A549 (cell line): ENCODE data around the gene IRX2. TPM values are rescaled to one million over a fixed set of nuclear protein-coding genes. Genes with fewer than 3 reads are reported as not detected.

Source experiments
- ATAC-seq, 2 experiments: fragments of 200-7000 bp in 1 of 2; fragments of >200 bp in 1 of 2; cut with Nextera tagmentation in 1 of 2; cut with Tn5 transposase in 1 of 2; 3 replicates each; pipeline versions ENCODE4 v1.8.0 to v1.9.1; 2018 to 2020; ENCODE audit warnings: mild to moderate bottlenecking in 1 of 2, moderate library complexity in 1 of 2
- CTCF ChIA-PET: fragments of 300-600 bp; sonication (Branson Sonifier 250); formaldehyde crosslinking; extraction: SDS; loops from one replicate; lab custom pipeline; 2021; ENCODE audit warnings: antibody characterized with exemption, inconsistent platforms; lab: Yijun Ruan, JAX
- POLR2A ChIA-PET: fragments of 350-600 bp; formaldehyde crosslinking; extraction: SDS; loops from one replicate; lab custom pipeline; 2021; ENCODE audit warnings: antibody characterized with exemption, inconsistent platforms; lab: Yijun Ruan, JAX
- DNase-seq, 2 experiments: peaks; one replicate each; pipeline versions ENCODE4 v3.0.0 to v3.0.0-alpha.2; 2011 to 2016; ENCODE audit warnings: low read depth in 1 of 2, low spot score in 1 of 2
- FAIRE-seq: peaks from 2 replicates; lab custom pipeline; 2011; peaks lifted over from hg19 to GRCh38; lab: Jason Lieb, UNC
- H3K27ac ChIP-seq, 2 experiments: fragments of >200 bp; sonication (Bioruptor Twin); formaldehyde crosslinking; 3 replicates each; pipeline ENCODE4 v1.5.1; 2016 to 2017
- H3K4me1 ChIP-seq: fragments of >200 bp; sonication (Bioruptor Twin); formaldehyde crosslinking; 3 replicates; pipeline ENCODE4 v1.6.1; 2016
- H3K4me2 ChIP-seq: fragments of >200 bp; sonication (Bioruptor Twin); formaldehyde crosslinking; 3 replicates; pipeline ENCODE4 v1.6.1; 2016
- H3K4me3 ChIP-seq: fragments of >200 bp; sonication (Bioruptor Twin); formaldehyde crosslinking; 3 replicates; pipeline ENCODE4 v1.5.1; 2016
- H3K9me3 ChIP-seq: fragments of >200 bp; sonication (Bioruptor Twin); formaldehyde crosslinking; 3 replicates; pipeline ENCODE4 v1.6.1; 2016
- FOXS1 ChIP-seq: fragments of 250-450 bp; sonication (Bioruptor Pico); IDR thresholded peaks from 2 replicates; pipeline ENCODE4 v1.5.0; 2020; ENCODE audit warnings: mild to moderate bottlenecking, moderate library complexity
- HOXB13 ChIP-seq: fragments of 250-450 bp; sonication (Bioruptor Pico); IDR thresholded peaks from 2 replicates; pipeline ENCODE4 v1.5.0; 2020; ENCODE audit warnings: low read depth, mild to moderate bottlenecking, moderate library complexity
- KDM1A ChIP-seq: fragments of 200-600 bp; sonication (generic); IDR thresholded peaks from 2 replicates; pipeline ENCODE4 v1.6.1; 2016; ENCODE audit warnings: low read depth, mild to moderate bottlenecking
- KDM5A ChIP-seq: fragments of 200-600 bp; sonication (generic); IDR thresholded peaks from 2 replicates; pipeline ENCODE4 v1.6.1; 2016; ENCODE audit warnings: antibody characterized with exemption, mild to moderate bottlenecking
- NFE2L2 ChIP-seq: fragments of 150-350 bp; conservative IDR thresholded peaks from 2 replicates; pipeline ENCODE4 v1.6.1; 2014; ENCODE audit warnings: low read length
- NPAS2 ChIP-seq: fragments of 250-450 bp; sonication (Bioruptor Pico); IDR thresholded peaks from 2 replicates; pipeline ENCODE4 v1.8.0; 2022; ENCODE audit warnings: mild to moderate bottlenecking, moderate library complexity, borderline replicate concordance
- PHF8 ChIP-seq: fragments of 200-600 bp; sonication (generic); IDR thresholded peaks from 2 replicates; pipeline ENCODE4 v1.6.1; 2016; ENCODE audit warnings: low read depth, mild to moderate bottlenecking, antibody characterized with exemption, moderate library complexity, borderline replicate concordance
- ZNF302 ChIP-seq: fragments of 250-450 bp; sonication (Bioruptor Pico); IDR thresholded peaks from 2 replicates; pipeline ENCODE4 v1.9.0; 2021; ENCODE audit warnings: inconsistent platforms, mild to moderate bottlenecking, moderate library complexity
- WGBS: methylation state at CpG from one replicate; pipeline ENCODE4 v1.1.6; 2017; ENCODE audit errors: missing lambda C conversion rate; 5-methylcytosine and 5-hydroxymethylcytosine counted together
- polyA plus RNA-seq, 4 experiments: library from polyadenylated mRNA; depleted of rRNA in 3 of 4; stranded (reverse); fragments of >200 nt; fragmentation: RNase III in 1 of 4; extraction: RNeasy Plus Mini Kit Qiagen cat#74134 plus additional on column Dnase treatment in 1 of 4; gene quantifications; 2 replicates in 3 of 4; 3 replicates in 1 of 4; pipeline ENCODE4 v1.2.3, GENCODE V29; 2011 to 2017
- TF ChIP-seq, protein P1 (sequence below): IDR thresholded peaks from 2 replicates; pipeline ENCODE4 v1.6.1; 2012; ENCODE audit warnings: low read depth, borderline replicate concordance
- TF ChIP-seq, protein P2 (sequence below): fragments of 200-600 bp; sonication (generic); IDR thresholded peaks from 2 replicates; pipeline ENCODE4 v1.6.1; 2016; ENCODE audit warnings: antibody characterized with exemption, mild to moderate bottlenecking, moderate library complexity
- TF ChIP-seq, protein P3 (sequence below): fragments of 250-450 bp; sonication (Bioruptor Pico); IDR thresholded peaks from 2 replicates; pipeline ENCODE4 v1.5.0; 2021; ENCODE audit warnings: mild to moderate bottlenecking, moderate library complexity, borderline replicate concordance
- TF ChIP-seq, protein P4 (sequence below): IDR thresholded peaks from 2 replicates; pipeline ENCODE4 v1.6.1; 2012
- TF ChIP-seq, protein P5 (sequence below): fragments of 450-650 bp; IDR thresholded peaks from 2 replicates; pipeline ENCODE4 v1.6.1; 2014; ENCODE audit warnings: antibody characterized with exemption

IRX2 gene
- polyA plus RNA-seq, 2 of the 4 experiments (the other 2 are of a cell fraction) = 0.30 to 0.67 TPM

DNA sequence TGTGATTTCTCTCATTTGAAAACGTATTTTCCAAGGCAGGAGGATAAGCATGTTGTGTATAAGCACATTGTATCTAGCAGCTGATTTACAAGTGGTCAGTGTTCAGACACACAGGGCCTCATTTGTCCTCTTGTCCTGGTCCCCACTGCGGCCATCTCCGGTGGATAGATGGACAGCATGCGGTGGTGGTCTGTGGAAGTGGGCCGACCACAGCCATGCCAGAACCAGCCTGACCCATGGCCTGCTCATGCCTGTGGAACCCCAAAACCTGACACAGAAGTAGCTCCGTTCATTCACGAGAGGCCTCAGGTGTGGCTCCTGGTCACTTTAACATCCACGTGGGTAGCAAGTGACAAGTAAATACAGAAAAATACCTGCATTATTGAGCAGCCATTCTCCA, 14.6 kb downstream of the IRX2 start:
- no peak for FAIRE-seq
- no peak overlapping the region for H3K27ac ChIP-seq
- no peak for TF ChIP-seq KDM5A

DNA sequence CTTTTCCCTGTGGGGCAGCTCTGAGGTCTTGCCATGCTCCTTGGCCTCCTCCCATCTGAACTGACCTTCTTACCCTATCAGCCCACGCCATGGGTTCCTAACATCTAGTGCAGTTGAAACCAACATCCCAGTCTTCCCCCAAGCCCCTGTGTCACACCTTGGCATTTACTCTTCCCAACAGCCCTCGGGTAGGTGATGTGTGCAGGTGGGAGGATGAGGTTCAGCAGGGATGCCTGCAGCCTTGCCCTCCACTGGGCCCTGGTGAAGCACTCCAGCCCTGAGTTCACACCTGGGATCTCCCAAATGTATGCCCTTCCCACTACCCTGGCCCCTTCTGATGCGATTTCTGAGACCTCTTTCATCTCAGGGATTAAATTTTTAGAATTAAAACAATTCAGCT, 15.5 kb downstream of the IRX2 start:
- no peak for TF ChIP-seq PHF8
- TF ChIP-seq, protein P1, sequence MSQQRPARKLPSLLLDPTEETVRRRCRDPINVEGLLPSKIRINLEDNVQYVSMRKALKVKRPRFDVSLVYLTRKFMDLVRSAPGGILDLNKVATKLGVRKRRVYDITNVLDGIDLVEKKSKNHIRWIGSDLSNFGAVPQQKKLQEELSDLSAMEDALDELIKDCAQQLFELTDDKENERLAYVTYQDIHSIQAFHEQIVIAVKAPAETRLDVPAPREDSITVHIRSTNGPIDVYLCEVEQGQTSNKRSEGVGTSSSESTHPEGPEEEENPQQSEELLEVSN = no peak
- no peak for TF ChIP-seq HOXB13
- no peak for TF ChIP-seq NFE2L2
- TF ChIP-seq NPAS2 (CRISPR knock-in tag) = no peak
- TF ChIP-seq, protein P2, sequence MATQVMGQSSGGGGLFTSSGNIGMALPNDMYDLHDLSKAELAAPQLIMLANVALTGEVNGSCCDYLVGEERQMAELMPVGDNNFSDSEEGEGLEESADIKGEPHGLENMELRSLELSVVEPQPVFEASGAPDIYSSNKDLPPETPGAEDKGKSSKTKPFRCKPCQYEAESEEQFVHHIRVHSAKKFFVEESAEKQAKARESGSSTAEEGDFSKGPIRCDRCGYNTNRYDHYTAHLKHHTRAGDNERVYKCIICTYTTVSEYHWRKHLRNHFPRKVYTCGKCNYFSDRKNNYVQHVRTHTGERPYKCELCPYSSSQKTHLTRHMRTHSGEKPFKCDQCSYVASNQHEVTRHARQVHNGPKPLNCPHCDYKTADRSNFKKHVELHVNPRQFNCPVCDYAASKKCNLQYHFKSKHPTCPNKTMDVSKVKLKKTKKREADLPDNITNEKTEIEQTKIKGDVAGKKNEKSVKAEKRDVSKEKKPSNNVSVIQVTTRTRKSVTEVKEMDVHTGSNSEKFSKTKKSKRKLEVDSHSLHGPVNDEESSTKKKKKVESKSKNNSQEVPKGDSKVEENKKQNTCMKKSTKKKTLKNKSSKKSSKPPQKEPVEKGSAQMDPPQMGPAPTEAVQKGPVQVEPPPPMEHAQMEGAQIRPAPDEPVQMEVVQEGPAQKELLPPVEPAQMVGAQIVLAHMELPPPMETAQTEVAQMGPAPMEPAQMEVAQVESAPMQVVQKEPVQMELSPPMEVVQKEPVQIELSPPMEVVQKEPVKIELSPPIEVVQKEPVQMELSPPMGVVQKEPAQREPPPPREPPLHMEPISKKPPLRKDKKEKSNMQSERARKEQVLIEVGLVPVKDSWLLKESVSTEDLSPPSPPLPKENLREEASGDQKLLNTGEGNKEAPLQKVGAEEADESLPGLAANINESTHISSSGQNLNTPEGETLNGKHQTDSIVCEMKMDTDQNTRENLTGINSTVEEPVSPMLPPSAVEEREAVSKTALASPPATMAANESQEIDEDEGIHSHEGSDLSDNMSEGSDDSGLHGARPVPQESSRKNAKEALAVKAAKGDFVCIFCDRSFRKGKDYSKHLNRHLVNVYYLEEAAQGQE = no peak
- no peak for TF ChIP-seq KDM5A
- TF ChIP-seq, all 56 proteins: peak for 0
- no peak overlapping the region for H3K4me3 ChIP-seq
- 6% methylated on average over 3 of the region's 3 CpGs for WGBS
- ATAC-seq = no peak
- no peak for FAIRE-seq
- no peak for DNase-seq
- no peaks in the 10 kb centered on the region for H3K4me1 ChIP-seq
- CTCF ChIA-PET = no interaction called here
- no peak overlapping the region for H3K27ac ChIP-seq
- H3K9me3 ChIP-seq = no peaks in the 10 kb centered on the region
- H3K4me2 ChIP-seq = no peak overlapping the region
- POLR2A ChIA-PET = no interaction called here

More for the DNA sequence above, 14.6 kb downstream of the IRX2 start:
- CTCF ChIA-PET = interaction anchor here (1.5 kb wide), 1 partner anchor 9 kb away, joined by 4 read pairs; no protein-coding TSS in a partner anchor
- no peaks in the 10 kb centered on the region for H3K4me1 ChIP-seq
- POLR2A ChIA-PET = no interaction called here
- ATAC-seq (no peak), DNase-seq (no peak)
- H3K4me2 ChIP-seq = no peak overlapping the region
- H3K9me3 ChIP-seq = no peaks in the 10 kb centered on the region
- WGBS = 44% methylated on average over 6 of the region's 8 CpGs
- H3K4me3 ChIP-seq = no peak overlapping the region

DNA sequence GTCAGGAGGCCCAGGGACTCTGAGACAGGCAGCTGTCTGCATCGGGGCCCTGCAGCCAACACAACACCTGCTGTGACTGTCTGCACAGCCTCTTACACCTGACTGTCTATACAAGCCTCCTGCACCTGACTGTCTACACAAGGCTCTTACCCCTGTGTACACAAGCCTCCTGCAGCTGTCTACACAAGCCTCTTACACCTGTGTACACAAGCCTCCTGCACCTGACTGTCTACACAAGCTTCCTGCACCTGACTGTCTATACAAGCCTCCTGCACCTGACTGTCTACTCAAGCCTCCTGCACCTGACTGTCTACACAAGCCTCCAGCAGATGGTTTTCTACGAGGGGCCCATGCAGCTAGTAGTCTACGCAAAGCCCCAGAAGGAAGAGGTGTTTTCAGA, 18.6 kb downstream of the IRX2 start:
- Histone ChIP-seq H3K4me1 (no peaks in the 10 kb centered on the region), H3K9me3 (no peaks in the 10 kb centered on the region), H3K27ac (no peak overlapping the region), H3K4me2 (no peak overlapping the region), H3K4me3 (no peak overlapping the region)
- ChIA-PET POLR2A (no interaction called here), CTCF (no interaction called here)
- ATAC-seq (no peak), FAIRE-seq (no peak), DNase-seq (no peak)
- TF ChIP-seq, protein P3, sequence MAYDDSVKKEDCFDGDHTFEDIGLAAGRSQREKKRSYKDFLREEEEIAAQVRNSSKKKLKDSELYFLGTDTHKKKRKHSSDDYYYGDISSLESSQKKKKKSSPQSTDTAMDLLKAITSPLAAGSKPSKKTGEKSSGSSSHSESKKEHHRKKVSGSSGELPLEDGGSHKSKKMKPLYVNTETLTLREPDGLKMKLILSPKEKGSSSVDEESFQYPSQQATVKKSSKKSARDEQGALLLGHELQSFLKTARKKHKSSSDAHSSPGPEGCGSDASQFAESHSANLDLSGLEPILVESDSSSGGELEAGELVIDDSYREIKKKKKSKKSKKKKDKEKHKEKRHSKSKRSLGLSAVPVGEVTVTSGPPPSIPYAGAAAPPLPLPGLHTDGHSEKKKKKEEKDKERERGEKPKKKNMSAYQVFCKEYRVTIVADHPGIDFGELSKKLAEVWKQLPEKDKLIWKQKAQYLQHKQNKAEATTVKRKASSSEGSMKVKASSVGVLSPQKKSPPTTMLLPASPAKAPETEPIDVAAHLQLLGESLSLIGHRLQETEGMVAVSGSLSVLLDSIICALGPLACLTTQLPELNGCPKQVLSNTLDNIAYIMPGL (CRISPR knock-in tag) = no peak
- TF ChIP-seq NPAS2 (CRISPR knock-in tag) (no peak), ZNF302 (CRISPR knock-in tag) (no peak), FOXS1 (no peak), KDM1A (no peak)
- TF ChIP-seq, protein P4, sequence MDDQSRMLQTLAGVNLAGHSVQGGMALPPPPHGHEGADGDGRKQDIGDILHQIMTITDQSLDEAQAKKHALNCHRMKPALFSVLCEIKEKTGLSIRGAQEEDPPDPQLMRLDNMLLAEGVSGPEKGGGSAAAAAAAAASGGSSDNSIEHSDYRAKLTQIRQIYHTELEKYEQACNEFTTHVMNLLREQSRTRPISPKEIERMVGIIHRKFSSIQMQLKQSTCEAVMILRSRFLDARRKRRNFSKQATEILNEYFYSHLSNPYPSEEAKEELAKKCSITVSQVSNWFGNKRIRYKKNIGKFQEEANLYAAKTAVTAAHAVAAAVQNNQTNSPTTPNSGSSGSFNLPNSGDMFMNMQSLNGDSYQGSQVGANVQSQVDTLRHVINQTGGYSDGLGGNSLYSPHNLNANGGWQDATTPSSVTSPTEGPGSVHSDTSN = no peak
- TF ChIP-seq, protein P5, sequence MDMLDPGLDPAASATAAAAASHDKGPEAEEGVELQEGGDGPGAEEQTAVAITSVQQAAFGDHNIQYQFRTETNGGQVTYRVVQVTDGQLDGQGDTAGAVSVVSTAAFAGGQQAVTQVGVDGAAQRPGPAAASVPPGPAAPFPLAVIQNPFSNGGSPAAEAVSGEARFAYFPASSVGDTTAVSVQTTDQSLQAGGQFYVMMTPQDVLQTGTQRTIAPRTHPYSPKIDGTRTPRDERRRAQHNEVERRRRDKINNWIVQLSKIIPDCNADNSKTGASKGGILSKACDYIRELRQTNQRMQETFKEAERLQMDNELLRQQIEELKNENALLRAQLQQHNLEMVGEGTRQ = no peak
- WGBS = 17% methylated on average over 3 of the region's 3 CpGs
